Stimulated activated CD4-positive, alpha-beta T cell treated with anti-CD3 and anti-CD28 coated beads, TNF-alpha, amount 100 ng/mL, for 4 hours (primary cell): Measurements from ENCODE around the gene MCTP1.

Experiments
- DNase-seq, 3 experiments: peaks; one replicate each; pipeline ENCODE4 v3.0.0-alpha.2; 2020; ENCODE audit warnings: low read depth in 3 of 3

Gene MCTP1

GRCh38 chr5:95284572-95285408 lies at the start of gene MCTP1:
TSS of gene MCTP1 (minus strand) at chr5:95285094.
- DNase-seq = no peak

DNA sequence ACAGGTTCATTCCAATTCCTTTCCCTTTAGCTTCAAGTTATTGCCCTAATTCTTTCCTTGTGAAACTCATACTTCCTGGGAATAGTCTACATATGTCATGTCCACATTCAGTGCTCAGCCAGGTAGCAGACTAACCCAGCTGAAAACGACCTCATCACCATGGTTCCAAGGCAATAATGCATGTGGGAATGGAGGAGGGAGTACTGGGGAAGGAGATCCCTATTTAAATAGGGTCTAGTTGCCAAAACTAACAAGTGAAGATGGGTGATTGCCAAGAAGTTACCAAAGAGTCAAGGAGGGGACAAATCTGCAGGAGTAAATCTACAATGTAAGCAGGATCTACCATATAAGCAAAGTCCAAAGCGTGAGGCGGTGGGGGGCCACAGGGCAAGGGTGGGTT lies 47.3 kb upstream of the MCTP1 start:
- DNase-seq = no peak

- DNase-seq = no peak
Observed at GRCh38 chr5:95331358-95331757, 46.5 kb upstream of the MCTP1 start.

- no peak for DNase-seq
Observed at GRCh38 chr5:95327211-95327610, 42.3 kb upstream of the MCTP1 start.

- no peak for DNase-seq
Observed at GRCh38 chr5:95317687-95318086, 32.8 kb upstream of the MCTP1 start.

GRCh38 chr5:95317085-95317484 lies 32.2 kb upstream of the MCTP1 start:
- DNase-seq = no peak

GRCh38 chr5:95304711-95305110 lies 19.8 kb upstream of the MCTP1 start:
- DNase-seq = no peak

GRCh38 chr5:95298651-95299050 lies 13.8 kb upstream of the MCTP1 start:
- no peak for DNase-seq

GRCh38 chr5:95296291-95296690 lies 11.4 kb upstream of the MCTP1 start:
- no peak for DNase-seq

DNA sequence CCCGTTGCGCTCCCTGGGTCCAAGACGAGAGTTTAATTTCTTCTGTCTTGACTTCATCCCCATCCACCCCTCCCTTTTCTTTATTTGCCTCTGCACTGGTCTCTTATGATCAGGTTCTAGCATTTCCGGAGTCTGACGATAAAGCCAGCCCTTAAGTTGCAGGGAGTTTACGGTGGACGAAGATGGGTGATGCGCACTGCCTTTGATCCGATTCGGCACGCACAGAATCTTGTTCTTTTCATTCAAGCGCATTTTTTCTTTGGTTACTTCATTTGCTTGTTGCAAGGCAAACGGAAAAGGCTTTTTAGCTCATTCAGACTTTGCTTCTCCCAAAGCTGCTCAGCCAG lies 488 bp upstream of the MCTP1 start:
- DNase-seq = no peak

- DNase-seq = no peak
Observed at GRCh38 chr5:95283761-95284571, 928 bp downstream of the MCTP1 start.

GRCh38 chr5:95283022-95283615 lies 1.8 kb downstream of the MCTP1 start:
- no peak for DNase-seq

- DNase-seq = no peak
Observed at GRCh38 chr5:95281226-95281625, 3.7 kb downstream of the MCTP1 start.

DNA sequence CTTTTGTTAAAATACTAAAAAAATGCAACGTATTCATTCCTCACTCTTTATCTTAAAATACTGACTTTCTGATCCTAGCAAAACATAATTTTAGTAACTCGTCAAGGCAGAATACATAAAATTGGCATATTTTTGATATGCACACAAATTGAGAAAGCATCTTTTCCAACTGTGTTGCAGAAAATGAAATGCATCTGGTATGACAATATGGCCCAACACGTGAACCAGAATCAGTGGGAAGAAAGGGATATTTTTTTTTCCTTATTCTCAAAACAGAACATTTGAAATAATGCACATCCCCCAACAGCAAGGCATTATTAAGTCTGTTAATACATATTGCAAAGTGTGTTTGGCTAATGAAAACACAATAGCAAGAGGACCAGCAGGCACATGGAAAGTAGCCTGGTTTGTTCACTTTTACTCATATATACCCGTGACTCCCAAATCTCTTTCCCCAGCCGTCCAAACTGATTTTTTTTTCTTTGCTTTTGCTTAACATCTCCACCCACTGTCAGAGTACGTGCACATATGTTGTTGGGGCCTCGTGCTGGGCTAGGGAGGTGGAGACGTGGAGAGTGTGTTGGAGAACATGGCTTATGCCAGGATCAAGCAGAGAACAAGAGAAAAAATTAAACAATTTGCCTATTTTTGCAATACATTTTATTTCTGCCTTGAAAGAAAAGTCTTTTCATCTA lies 4.3 kb downstream of the MCTP1 start:
- DNase-seq = no peak

GRCh38 chr5:95274011-95274410 lies 10.9 kb downstream of the MCTP1 start:
- DNase-seq = no peak

GRCh38 chr5:95272316-95272929 lies 12.5 kb downstream of the MCTP1 start:
- no peak for DNase-seq

DNA sequence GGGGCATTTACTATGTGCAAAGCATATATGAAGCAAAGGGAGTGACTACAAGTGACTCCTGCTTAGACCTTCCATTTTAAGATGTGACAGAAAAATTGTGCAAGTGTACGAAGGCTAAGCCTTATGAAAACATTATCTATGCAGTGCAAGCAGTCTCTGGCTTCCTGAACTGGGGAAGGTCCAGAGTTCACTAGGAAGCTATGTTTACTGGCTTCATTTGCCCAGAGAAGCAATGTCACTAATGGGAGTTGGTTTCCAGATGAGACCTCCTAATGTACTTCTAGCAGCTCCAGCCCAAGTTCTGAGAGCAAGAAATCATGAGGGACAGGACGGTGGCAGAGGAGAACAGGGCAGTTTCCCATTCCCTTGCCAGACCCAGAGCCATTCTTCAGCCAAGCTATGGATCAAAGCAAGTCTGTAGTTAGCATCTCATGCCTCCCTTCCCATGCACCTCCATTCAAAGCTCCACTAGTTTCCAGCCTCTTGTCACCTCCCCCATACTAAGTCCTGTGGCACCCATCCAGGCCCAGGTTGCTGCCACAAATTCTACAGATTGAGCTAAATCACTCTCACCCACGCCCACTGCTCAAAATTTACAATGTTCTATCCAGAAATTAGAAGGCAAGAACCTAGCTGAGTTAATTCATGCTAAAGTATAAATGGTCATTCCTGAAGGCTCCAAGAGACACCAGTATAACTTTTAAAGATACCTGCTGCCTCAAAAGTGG lies 21.8 kb downstream of the MCTP1 start:
- no peak for DNase-seq

GRCh38 chr5:95261437-95262175 lies 23.3 kb downstream of the MCTP1 start:
- no peak for DNase-seq

GRCh38 chr5:95256991-95257390 lies 27.9 kb downstream of the MCTP1 start:
- DNase-seq = no peak

GRCh38 chr5:95256446-95256845 lies 28.4 kb downstream of the MCTP1 start:
- no peak for DNase-seq
